ENCODE data around the gene PPDPF.

Gene PPDPF

DNA sequence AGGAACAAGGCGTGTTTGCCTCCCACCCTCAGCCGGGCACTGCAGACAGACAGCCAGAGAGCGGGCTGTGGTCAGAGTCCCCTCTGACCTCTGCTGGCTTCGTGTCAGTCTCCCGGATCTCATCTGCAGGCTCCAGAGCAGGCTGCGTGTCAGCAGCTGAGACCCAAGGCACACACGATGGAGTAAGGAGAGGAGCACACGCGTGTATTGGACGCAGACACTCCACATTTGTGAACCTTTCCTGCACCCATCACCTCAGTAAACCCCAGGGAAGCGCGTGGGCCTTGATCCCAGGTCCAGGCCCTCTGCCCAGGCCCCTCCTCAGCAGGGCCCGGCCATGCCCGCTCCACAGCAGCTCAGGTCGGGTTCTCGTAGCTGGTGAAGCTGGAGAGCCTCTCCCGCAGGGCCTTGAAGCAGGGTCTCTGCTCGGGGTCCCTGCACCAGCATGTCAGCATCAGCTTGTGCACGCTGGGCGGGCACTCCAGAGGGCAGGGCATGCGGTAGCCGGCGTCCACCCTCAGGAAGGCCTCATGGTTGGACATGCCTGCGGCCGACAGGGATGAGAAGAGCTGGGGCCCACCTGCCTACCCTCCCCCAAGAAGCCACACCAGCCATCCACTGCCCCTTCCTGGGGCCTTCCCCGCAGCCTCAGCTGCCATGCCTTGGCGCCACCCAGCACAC, 8.8 kb downstream of the PPDPF start:
- no peak for DNase-seq (ENCODE audit: low spot score)
- in situ Hi-C loops (cut with MboI; ENCODE audit: low sequenced_read_pairs, unreplicated experiment): loop anchor here (25.0 kb wide), 1 partner anchor 333 kb away; the partner anchor contains the start of genes ABHD16B and TPD52L2
- TF ChIP-seq CTCF (IDR thresholded peaks at IDR 0.05; ENCODE audit: borderline replicate concordance, control extremely low read depth, extremely low read depth, insufficient read depth, missing control alignments): no peak

- no peak for TF ChIP-seq CTCF (IDR thresholded peaks at IDR 0.05; ENCODE audit: borderline replicate concordance, control extremely low read depth, extremely low read depth, insufficient read depth, missing control alignments)
- in situ Hi-C loops (cut with MboI; ENCODE audit: low sequenced_read_pairs, unreplicated experiment): loop anchor here (25.0 kb wide), 1 partner anchor 332 kb away; the partner anchor contains the start of genes ABHD16B and TPD52L2
- DNase-seq (ENCODE audit: low spot score): no peak
Measured at GRCh38 chr20:63529861-63530787, 9.6 kb downstream of the PPDPF start.

- in situ Hi-C loops (cut with MboI; ENCODE audit: low sequenced_read_pairs, unreplicated experiment): loop anchor here (25.0 kb wide), 1 partner anchor 332 kb away; the partner anchor contains the start of genes ABHD16B and TPD52L2
- DNase-seq (ENCODE audit: low spot score): no peak
- no peak for TF ChIP-seq CTCF (IDR thresholded peaks at IDR 0.05; ENCODE audit: borderline replicate concordance, control extremely low read depth, extremely low read depth, insufficient read depth, missing control alignments)
Measured at GRCh38 chr20:63530788-63531160, 10.2 kb downstream of the PPDPF start.

GRCh38 chr20:63531686-63532448, 11.3 kb downstream of the PPDPF start:
- TF ChIP-seq CTCF (IDR thresholded peaks at IDR 0.05; ENCODE audit: borderline replicate concordance, control extremely low read depth, extremely low read depth, insufficient read depth, missing control alignments): no peak
- in situ Hi-C loops (cut with MboI; ENCODE audit: low sequenced_read_pairs, unreplicated experiment): loop anchor here (25.0 kb wide), 1 partner anchor 330 kb away; the partner anchor contains the start of genes ABHD16B and TPD52L2
- no peak for DNase-seq (ENCODE audit: low spot score)

DNA sequence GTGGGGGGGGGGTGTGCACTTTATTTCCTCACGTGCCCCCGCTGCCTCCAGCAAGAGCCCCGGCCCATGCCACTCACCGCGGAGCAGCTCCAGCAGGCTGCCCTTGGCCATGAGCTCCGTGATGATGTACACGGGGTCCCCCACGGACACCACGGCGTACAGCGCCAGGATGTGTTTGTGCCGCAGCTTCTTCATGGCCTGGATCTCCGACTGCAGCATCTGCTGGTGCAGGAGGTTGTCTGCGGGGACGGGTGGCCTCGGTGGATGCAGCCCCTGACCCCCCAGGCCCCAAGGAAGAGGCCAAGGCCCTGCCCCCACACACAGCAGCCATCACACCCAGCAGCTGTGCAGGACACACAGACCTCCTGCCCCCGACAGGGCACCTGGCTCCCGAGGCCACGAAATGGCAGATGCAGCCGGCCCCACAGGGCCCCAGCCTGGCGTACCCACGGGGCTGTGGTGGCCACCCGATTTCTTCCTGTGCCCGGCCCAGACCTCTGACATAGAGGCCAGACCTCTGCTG, 11.9 kb downstream of the PPDPF start:
- DNase-seq (ENCODE audit: low spot score): no peak
- TF ChIP-seq CTCF (IDR thresholded peaks at IDR 0.05; ENCODE audit: borderline replicate concordance, control extremely low read depth, extremely low read depth, insufficient read depth, missing control alignments): no peak
- in situ Hi-C loops (cut with MboI; ENCODE audit: low sequenced_read_pairs, unreplicated experiment): loop anchor here (25.0 kb wide), 1 partner anchor 330 kb away; the partner anchor contains the start of genes ABHD16B and TPD52L2

Data from GM13976 (cell line).